VCaP (cell line): ENCODE measurements around the gene RGCC.
"Not testable (repeated sequence)": the region's sequence is repeated elsewhere in the genome, so short reads cannot be mapped to it uniquely, and the experiment has no call there.

Experiments
- H3K27ac ChIP-seq: fragments of 450-650 bp; 2 replicates; pipeline ENCODE4 v1.5.1; 2017
- TF ChIP-seq, protein P1 (sequence below): fragments of 450-650 bp; conservative IDR thresholded peaks from 2 replicates; pipeline ENCODE4 v1.5.1; 2017; ENCODE audit warnings: mild to moderate bottlenecking, moderate library complexity

The RGCC gene

DNA sequence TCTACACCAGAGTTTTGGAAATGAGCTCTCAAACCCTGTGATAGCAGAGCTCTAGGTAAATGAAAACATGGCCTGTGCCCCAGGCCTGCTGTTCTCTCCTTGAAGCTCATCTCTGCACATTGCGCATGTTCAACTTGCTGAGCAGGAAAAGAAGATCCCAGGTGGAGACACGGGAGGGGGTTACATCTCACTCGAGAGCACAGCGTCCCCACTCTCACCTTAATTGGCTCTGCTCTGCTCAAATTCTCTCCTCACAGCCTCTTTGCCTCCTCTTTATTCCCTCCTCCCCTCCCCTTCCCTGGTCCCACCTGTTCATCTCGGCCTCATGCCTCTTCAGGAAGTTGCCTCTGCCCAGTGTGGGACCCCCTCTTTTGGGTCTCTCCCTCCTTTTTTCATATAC, 44.7 kb downstream of the RGCC start:
- no peak overlapping the region for H3K27ac ChIP-seq
- TF ChIP-seq, protein P1, sequence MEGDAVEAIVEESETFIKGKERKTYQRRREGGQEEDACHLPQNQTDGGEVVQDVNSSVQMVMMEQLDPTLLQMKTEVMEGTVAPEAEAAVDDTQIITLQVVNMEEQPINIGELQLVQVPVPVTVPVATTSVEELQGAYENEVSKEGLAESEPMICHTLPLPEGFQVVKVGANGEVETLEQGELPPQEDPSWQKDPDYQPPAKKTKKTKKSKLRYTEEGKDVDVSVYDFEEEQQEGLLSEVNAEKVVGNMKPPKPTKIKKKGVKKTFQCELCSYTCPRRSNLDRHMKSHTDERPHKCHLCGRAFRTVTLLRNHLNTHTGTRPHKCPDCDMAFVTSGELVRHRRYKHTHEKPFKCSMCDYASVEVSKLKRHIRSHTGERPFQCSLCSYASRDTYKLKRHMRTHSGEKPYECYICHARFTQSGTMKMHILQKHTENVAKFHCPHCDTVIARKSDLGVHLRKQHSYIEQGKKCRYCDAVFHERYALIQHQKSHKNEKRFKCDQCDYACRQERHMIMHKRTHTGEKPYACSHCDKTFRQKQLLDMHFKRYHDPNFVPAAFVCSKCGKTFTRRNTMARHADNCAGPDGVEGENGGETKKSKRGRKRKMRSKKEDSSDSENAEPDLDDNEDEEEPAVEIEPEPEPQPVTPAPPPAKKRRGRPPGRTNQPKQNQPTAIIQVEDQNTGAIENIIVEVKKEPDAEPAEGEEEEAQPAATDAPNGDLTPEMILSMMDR = no peak

DNA sequence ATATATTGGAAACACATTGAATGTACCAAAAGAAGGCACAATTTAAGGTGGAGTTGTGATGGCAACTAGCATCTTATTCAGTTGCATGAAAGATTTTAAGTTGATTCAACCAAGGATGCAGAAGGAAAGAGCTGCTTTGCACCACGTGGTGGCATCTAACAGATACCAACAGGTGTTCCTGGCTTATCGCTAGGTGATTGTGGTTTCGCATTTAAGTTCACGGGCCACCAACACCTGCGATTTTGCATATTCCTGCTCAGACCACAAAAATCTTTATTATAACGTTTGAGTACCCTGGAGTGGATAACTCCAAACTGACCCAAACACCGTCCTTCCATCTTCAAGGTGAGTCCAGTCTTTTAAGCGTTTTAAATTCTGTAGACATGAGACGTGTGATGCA, 45.3 kb downstream of the RGCC start:
- TF ChIP-seq, protein P1 = no peak
- no peak overlapping the region for H3K27ac ChIP-seq

DNA sequence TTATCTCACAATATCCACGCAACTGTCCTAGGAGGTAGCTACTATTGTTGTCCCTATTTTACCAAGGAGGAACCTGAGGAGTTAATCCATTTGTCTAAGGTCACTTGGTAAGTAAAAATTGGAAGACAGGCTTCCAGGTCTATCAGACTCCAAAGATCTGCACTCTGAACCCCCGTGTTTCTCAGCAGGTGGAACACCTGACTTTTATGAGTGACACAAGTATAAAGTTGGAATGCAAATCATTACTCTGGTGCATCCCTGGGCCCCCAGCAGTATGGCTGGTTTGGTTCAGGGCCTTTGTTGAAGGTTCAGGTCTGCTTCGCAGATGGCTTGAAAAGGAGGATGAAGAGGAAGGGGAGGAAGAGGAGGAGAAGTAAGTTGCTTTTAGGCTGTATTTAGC, 46.0 kb downstream of the RGCC start:
- H3K27ac ChIP-seq = no peak overlapping the region

DNA sequence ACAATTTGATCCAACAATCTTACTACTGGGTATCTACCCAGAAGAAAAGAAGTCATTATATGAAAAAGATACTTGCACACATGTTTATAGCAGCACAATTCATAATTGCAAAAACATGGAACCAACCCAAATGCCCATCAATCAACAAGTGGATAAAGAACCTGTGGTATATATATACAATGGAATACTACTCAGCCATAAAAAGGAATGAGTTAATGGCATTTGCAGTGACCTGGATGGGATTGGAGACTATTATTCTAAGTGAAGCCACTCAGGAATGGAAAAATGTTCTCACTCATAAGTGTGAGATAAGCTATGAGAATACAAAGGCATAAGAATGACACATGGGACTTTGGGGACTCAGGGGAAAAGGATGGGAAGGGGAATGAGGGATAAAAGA, 47.3 kb downstream of the RGCC start:
- H3K27ac ChIP-seq = not testable (repeated sequence)

More for the DNA sequence above, 46.0 kb downstream of the RGCC start:
- TF ChIP-seq, protein P1 = no peak

DNA sequence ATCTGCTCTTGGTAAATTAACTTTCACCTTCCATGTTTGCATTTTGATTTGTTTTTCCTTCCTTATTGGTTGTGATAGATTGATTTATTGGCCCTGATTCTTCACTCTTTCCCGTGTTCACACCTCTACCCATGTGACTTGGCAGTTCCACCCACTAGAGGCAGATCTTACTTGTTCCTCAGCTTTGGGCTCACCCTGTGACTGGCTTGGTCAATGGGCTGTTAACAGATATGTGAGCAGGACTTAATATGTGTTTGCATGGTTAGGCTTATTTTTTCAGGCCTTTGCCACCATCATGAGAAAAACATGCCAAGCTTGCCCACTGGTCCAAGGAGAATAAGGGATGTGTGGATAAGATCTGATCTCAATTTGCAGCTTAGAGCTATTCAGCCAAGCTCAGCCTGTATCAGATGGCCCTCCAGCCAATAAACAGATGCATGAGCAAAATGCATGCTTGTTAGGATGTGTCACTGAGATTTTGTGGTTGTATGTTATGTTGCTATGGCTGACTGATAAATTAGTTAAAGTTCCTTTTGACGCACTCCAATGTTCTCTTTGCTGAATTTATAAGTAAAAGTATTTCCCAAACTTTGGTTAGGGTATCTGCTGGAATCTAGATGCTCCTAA, 48.0 kb downstream of the RGCC start:
- H3K27ac ChIP-seq = no peak overlapping the region
- TF ChIP-seq, protein P1 = no peak

DNA sequence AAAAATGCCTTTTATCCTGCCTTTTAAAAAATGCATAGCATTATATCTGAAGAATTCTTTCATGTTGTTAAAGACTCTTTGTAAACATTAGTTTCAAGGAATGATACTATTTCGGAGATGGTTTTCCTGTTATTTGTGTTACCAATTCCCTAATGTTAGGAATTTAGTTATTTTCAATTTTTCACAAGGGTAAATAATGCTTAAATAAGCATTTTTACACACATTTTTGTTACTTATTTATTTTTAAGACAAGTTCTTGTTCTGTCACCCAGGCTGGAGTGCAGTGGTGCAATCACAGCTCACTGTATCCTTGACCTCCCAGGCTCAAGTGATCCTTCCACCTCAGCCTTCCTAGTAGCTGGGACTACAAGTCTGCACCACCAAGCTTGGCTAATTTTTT, 49.0 kb downstream of the RGCC start:
- TF ChIP-seq, protein P1 = no peak
- H3K27ac ChIP-seq = no peak overlapping the region

DNA sequence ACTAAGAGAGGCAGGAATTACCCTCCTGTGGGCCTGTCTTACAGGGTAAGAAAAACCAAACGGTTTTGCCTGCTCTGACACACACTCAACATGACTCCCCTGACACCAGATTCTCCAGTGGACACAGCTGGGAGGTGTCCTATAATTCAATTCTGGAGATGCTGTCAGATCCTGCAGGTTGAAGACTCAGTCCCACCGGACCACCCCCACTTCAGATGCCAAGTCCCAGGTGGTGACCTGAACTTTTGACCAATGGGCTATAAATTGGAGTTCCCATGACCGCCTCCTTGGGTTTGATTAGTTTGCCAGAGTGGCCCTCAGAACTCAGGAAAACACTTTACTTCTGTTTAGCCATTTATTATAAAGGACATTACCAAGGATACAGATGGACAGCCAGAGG, 52.6 kb downstream of the RGCC start:
- no peak overlapping the region for H3K27ac ChIP-seq
- TF ChIP-seq, protein P1 = no peak

DNA sequence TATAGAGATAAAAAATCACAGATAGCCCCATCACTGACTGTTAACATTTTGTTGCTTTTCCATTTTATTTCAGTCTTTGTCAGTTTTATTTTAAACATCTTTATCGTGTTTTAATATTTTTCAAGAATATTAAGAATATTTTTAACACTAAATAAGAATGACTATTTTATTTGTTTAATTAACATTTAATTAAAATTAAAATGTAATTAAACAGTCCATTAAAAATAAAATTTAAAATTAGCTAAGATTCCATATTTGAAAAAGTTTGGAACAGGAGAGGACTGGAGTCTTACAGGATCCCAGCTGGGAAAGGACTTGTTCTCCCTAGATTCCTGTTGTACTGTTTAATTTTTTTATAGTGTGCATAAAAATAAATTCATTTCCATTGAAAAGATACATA, 54.5 kb downstream of the RGCC start:
- H3K27ac ChIP-seq = no peak overlapping the region
- TF ChIP-seq, protein P1 = no peak
